ENCODE results near the gene MET. TPM values are rescaled to one million over a fixed set of nuclear protein-coding genes. Genes with fewer than 3 reads are reported as not detected.

MET gene
- total and polyA plus RNA-seq, 2 of the 8 experiments (the other 6 are each of a cell fraction or from before 2014, with no cell fraction given), result 3.5 to 12.9 TPM

DNA sequence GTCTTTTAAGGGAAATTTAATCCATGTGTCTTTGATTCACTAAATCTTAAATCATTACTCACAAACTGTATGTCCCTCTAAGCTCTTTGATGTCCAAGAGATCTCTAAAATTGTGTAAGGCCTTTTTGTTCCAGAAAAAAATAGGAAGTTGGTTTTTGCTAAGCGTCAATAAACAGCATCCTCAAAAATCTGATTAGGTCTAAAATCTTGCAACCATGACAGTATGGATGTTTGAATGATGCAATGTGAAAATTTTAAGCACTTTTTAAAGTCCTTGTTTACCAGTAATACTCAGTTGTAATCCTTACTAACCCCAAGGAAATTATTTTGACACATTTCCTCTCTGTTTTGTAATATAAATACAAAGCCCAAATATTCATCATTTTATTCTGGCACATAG is 6.8 kb downstream of the MET start (continued):
- no peak for TF ChIP-seq CTBP2 (IDR thresholded peaks at IDR 0.05; ENCODE audit: borderline replicate concordance, insufficient read depth, insufficient read length, low read length)
